HG02678 (cell line): ENCODE data around the gene DPF3.

ENCODE experiments used
- ATAC-seq: cut with Tn5 transposase; IDR thresholded peaks from one replicate; pipeline ENCODE4 v1.9.1; 2021; ENCODE audit warnings: mild to moderate bottlenecking, moderate library complexity; ENCODE audit not compliant: unreplicated experiment

The DPF3 gene

GRCh38 chr14:72893636-72894322, at the start of gene DPF3:
Gene DPF3 (minus strand): TSS chr14:72894101. CDS start chr14:72894088, 13 bp downstream.
- peak; percentile 98 for ATAC-seq

- no peak for ATAC-seq
Observed at GRCh38 chr14:72942934-72943333, 49.0 kb upstream of the DPF3 start.

GRCh38 chr14:72941286-72941985, 47.5 kb upstream of the DPF3 start:
- no peak for ATAC-seq

- no peak for ATAC-seq
Observed at GRCh38 chr14:72939630-72940029, 45.7 kb upstream of the DPF3 start.

GRCh38 chr14:72932893-72933292, 39.0 kb upstream of the DPF3 start:
- no peak for ATAC-seq

- no peak for ATAC-seq
Observed at GRCh38 chr14:72929316-72930080, 35.6 kb upstream of the DPF3 start.

- no peak for ATAC-seq
Observed at GRCh38 chr14:72928872-72929271, 35.0 kb upstream of the DPF3 start.

- peak; percentile 98 for ATAC-seq
Observed at GRCh38 chr14:72926292-72927028, 32.6 kb upstream of the DPF3 start, which contains the start of gene DCAF4. Gene DCAF4 (plus strand): TSS chr14:72926464. CDS start chr14:72937979, 11,515 bp downstream.

GRCh38 chr14:72925815-72926291, 32.0 kb upstream of the DPF3 start:
- ATAC-seq = peak; percentile 18

GRCh38 chr14:72925171-72925759, 31.4 kb upstream of the DPF3 start:
- ATAC-seq = no peak

GRCh38 chr14:72924337-72924736, 30.4 kb upstream of the DPF3 start:
- no peak for ATAC-seq

- no peak for ATAC-seq
Observed at GRCh38 chr14:72921396-72921795, 27.5 kb upstream of the DPF3 start.

GRCh38 chr14:72920008-72920407, 26.1 kb upstream of the DPF3 start:
- no peak for ATAC-seq

- no peak for ATAC-seq
Observed at GRCh38 chr14:72917094-72917802, 23.3 kb upstream of the DPF3 start.

- ATAC-seq = no peak
Observed at GRCh38 chr14:72916174-72916573, 22.3 kb upstream of the DPF3 start.

- ATAC-seq = no peak
Observed at GRCh38 chr14:72913809-72914208, 19.9 kb upstream of the DPF3 start.

- ATAC-seq = no peak
Observed at GRCh38 chr14:72909163-72909562, 15.3 kb upstream of the DPF3 start.

GRCh38 chr14:72907886-72908285, 14.0 kb upstream of the DPF3 start:
- ATAC-seq = no peak

GRCh38 chr14:72906879-72907278, 13.0 kb upstream of the DPF3 start:
- ATAC-seq = no peak

- ATAC-seq = no peak
Observed at GRCh38 chr14:72906316-72906715, 12.4 kb upstream of the DPF3 start.
